Omental fat pad (tissue), 4 donors: Measurements from ENCODE around the gene DLEU7. TPM values are rescaled to one million over a fixed set of nuclear protein-coding genes. Genes with fewer than 3 reads are reported as not detected.

Experiments used
- ATAC-seq: fragments of 150-250 bp; one replicate; pipeline ENCODE4 v1.9.1; 2016; ENCODE audit warnings: mild to moderate bottlenecking, moderate library complexity; ENCODE audit not compliant: low FRiP score
- DNase-seq: peaks from one replicate; pipeline ENCODE4 v3.0.0-alpha.2; 2019; ENCODE audit warnings: low spot score
- total RNA-seq, 4 donors: library from RNA; depleted of rRNA; stranded (reverse); fragments of >200 nt; gene quantifications; one replicate each; pipeline ENCODE4 v1.1.0, GENCODE V29; 2016
- TF ChIP-seq, protein P1 (sequence below), 3 donors: fragments of 450-650 bp; IDR thresholded peaks; one replicate each; pipeline ENCODE4 v1.5.1; 2016 to 2017; ENCODE audit warnings: antibody characterized with exemption in 3 of 3, mild to moderate bottlenecking in 3 of 3, moderate library complexity in 2 of 3

The DLEU7 gene
- total RNA-seq, 4 donors from 2014 or later: not detected

DNA sequence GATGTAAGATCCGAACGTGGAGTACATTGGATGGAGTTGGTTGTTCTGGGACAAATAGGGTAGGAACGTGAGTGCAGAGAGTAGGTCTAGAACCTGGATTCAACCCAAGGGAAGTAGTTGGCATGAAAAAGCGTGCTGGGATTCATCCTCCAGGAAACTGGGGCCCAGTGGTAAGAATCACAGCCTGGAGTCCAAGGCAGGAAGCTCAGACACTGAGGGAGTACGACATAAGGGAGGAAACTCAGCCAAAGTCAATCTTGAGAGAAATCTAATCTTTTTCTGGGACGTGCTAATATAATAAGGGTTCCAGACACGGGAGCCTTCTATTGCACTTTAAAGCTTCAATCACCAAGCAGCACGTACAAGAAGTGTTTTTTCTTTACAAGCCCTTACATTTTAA, 46.4 kb downstream of the DLEU7 start:
- TF ChIP-seq, protein P1, sequence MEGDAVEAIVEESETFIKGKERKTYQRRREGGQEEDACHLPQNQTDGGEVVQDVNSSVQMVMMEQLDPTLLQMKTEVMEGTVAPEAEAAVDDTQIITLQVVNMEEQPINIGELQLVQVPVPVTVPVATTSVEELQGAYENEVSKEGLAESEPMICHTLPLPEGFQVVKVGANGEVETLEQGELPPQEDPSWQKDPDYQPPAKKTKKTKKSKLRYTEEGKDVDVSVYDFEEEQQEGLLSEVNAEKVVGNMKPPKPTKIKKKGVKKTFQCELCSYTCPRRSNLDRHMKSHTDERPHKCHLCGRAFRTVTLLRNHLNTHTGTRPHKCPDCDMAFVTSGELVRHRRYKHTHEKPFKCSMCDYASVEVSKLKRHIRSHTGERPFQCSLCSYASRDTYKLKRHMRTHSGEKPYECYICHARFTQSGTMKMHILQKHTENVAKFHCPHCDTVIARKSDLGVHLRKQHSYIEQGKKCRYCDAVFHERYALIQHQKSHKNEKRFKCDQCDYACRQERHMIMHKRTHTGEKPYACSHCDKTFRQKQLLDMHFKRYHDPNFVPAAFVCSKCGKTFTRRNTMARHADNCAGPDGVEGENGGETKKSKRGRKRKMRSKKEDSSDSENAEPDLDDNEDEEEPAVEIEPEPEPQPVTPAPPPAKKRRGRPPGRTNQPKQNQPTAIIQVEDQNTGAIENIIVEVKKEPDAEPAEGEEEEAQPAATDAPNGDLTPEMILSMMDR (IDR thresholded peaks at IDR 0.05): no peak
- ATAC-seq (no peak), DNase-seq (no peak)

DNA sequence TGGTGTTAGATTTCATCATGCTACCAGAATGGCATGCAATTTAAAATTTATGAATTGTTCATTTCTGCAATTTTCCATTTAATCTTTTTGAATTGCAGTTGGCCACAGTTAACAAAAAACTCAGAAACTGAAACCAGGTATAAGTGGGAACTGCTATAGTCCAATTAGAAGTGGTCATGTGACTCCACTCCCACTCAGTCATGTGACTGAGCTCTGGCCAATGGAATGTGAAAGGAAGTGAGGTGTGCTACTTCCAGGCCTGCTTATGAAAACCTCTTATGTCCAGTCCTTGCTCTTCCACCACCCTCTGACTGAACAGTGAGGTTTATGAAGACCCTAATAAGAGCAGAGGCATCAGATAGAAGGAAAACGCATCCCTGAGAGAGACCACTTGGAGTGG, 47.0 kb downstream of the DLEU7 start:
- TF ChIP-seq, protein P1 (IDR thresholded peaks at IDR 0.05): no peak
- DNase-seq: no peak
- no peak for ATAC-seq

DNA sequence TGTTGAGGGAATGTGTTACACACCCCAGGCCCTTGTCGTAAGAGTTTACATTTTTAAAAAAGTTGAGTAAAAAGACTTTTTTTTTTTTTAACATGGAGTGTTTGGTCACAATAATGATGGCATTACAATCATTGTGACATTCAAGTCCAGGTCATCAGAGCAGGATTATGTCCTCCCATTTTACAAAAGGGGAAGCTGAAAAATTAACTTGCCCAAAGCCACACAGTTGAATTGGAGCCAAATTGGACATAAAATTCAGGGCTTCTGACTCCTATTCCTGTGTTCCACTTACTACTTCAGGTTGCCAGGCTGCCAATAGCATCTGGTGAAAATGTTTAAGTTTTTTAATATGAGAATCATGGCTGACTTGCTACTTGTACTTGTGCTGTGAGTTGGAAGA, 49.3 kb downstream of the DLEU7 start:
- no peak for DNase-seq
- TF ChIP-seq, protein P1 (IDR thresholded peaks at IDR 0.05): no peak
- no peak for ATAC-seq

DNA sequence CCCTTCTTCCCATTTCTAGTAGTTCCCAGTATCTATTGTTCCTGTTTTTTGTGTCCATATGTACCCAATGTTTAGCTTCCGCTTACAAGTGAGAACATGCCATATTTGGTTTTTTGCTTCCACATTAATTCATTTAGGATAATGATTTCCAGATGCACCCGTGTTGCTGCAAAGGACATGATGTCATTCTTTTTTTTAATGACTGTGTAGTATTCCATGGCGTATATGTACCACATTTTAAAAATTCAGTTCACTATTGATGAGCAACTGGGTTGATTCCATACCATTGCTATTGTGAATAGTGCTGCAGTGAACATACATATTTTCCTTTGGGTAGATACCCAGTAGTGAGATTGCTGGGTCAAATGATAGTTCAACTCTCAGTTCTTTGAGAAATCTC, 50.5 kb downstream of the DLEU7 start:
- no peak for ATAC-seq
- TF ChIP-seq, protein P1 (IDR thresholded peaks at IDR 0.05): no peak
- DNase-seq: no peak

DNA sequence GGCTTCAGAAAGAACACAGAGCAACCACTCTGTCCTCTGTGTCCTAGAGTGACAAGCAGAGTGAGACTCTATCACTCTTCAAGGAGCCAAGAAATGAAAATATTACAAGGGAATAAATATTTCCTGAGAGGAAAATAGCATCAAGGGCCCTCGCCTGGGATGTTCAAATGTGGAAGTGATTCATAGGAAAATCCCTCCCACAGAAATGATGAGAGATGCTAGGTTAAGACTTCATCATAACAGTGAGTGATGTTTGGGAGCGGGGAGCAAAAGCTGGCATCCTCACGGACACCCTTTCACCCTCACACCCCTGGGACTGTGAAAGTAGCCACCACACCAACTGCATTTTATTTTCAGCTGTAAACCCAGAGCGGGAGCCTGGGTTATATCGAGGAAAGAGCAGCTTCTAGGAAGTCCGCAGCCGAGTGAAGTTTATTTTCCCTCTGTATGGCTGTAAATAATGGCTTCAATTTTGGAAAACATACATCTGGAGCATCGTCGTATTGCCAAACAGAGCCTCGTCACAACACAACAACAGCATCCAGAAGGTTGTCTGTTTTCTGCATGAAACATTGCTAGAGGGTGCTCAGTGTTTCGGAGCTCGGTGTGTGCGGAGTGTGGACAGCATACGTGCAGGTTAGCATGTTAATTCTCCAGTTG, 54.8 kb downstream of the DLEU7 start:
- DNase-seq (no peak), ATAC-seq (no peak)
- TF ChIP-seq, protein P1 (IDR thresholded peaks at IDR 0.05): no peak

DNA sequence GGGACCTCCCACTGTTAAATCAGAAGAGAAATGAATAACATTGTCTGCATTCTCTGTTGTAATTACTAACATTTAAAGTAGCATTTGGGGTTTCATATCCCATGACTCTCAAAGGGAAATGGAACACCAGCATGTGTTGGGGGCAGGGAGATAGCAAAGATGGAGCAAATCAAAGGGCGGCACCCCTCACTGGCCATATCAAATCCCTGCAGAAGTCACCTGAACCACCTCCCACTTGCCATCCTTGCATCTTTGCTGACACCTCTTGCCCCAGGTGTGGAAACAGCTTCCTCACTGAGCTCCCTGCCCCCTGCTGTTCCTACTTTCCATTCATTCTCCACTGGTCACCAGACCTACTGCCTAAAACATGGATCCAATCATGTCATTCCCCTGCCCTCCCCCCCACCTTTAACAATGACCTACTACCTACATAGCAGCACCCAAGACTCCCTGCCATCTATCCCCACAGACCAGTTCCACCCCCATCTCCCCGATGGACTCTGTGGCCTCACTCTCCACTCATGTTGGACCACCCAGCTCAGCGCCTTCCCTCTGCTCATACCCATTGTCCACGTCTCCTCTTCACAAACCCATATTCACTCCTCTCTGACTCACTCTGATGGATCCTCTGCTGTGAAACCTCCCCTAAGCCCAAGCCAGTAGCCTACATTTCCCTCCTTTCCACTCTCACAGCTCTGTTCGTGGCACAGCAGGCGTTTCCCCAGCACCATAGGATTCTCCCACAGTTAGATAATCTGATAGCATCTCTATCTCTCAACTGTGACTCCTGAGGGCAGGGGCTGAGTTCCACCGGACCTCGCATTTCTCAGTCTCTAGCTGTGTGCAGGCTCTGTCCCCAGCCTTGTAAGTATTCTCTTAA, 55.9 kb downstream of the DLEU7 start:
- no peak for ATAC-seq
- TF ChIP-seq, protein P1 (IDR thresholded peaks at IDR 0.05): no peak
- no peak for DNase-seq
